HPDE6-E6E7 (cell line): ENCODE data around the gene TMEM132D.

Source experiments
- DNase-seq: peaks from one replicate; pipeline ENCODE4 v3.0.0; 2011; ENCODE audit warnings: missing footprints; ENCODE audit errors: extremely low spot score

The TMEM132D gene

DNA sequence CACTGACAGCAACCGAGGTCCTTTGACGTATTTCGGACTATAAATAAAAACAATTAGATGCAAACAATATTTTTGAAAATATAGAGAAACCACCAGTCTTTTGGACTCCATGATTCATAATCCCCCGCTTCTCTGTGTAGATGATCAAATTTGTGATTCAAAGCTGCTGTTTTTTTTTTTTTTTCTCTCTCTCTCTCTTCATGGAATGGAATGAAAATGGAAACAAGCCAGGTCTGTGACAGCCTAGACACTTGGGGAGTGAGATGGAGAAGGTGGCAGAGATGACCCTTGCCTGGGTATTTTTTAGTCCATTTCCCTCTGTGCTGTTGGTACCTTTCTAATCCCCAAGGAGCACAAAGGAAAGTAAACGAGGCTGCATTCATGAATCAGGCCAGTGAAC lies 802.0 kb downstream of the TMEM132D start:
- no peak for DNase-seq

DNA sequence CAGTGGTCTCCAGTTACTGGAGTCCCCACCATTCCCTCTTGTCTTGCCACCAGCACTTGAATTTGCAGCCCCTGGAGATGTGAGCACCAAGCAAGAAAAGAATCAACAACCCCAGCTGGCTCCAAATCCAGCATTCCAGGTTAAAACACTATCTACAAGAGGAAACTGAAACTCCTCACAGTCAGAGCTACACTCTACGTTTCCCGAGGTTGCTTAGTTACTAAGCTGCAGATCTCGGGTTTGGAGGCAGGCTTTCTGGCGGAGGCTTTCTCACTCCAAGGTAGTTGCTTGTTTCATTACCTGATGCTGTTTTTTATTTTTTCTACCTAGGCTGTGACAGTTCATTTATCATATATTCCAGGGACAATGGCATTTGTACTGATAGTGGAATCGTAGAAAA lies 802.4 kb downstream of the TMEM132D start:
- DNase-seq = no peak

DNA sequence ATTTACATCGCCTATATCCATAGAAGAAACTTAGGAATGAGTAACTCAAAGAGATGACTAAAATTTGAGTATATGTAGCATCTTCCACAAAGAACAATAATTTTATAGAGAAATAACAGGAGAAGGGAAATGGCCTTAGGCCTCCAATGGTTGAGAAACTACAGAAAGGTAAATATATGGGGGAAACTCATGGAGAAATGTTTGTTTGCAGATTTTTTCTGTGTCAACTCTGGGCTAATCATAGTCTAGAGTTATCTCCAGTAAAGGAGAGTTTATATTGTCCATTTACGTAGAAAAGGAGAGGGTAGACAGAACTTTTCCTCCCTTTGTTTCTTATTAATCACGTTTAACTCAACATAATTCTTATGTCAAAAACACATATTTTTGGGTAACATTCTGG lies 806.4 kb downstream of the TMEM132D start:
- no peak for DNase-seq

DNA sequence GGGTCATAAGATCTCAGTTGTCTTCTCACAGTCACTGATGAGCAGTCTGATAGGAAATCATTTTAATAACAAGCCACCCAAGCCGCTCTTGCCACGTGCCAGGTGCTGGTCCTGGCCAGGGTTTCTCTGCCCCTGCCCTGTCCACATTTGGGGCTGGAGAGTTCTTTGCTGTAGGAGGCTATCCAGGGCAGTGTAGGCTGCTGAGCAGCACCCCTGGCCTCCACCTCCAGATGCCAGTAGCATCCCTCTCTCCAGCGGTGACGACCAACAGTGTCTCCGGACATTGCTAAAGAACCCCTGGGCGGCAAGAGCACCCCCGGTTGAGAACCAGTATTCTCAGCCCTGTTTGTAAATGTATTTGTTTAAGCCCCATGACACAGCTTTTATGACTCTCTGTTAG lies 806.9 kb downstream of the TMEM132D start:
- no peak for DNase-seq

DNA sequence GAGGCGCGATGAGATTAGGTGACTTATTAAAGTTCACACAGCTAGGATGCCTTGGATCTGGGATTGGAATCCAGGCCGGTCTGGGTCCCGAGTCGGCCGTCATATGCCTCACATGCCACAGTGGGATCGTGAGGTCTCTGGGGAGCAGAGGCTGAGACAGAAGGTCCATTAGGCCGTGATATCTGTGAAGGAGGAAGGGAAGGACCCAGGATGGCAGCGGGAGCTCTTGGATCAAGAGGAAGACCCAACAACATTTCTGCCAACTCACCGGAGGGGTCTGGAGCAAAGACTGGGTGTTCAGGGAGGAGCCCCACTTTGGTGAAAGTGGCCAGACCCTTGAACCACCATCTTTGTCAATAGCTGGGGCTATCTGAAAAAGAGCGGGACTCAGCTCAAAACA lies 807.6 kb downstream of the TMEM132D start:
- no peak for DNase-seq

DNA sequence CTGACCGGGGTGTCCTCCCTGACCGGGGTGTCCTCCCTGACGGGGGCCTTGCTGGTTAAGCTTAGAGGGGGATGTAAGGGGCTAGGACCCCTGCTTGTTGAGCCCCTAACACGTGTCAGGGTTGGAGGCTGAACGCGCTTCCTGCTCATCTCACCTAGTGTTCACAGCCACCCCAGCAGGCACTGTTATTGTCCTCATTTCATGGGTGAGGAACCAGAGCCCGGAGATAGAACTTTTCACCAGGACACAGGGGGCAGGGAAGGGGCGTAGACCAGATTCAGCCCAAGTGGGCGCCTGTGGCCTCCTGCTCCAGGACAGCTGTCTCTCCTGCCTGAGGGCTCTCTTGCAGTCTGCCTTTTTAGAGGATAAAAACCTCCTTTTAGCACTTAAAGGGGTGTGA lies 814.2 kb downstream of the TMEM132D start:
- DNase-seq = no peak

DNA sequence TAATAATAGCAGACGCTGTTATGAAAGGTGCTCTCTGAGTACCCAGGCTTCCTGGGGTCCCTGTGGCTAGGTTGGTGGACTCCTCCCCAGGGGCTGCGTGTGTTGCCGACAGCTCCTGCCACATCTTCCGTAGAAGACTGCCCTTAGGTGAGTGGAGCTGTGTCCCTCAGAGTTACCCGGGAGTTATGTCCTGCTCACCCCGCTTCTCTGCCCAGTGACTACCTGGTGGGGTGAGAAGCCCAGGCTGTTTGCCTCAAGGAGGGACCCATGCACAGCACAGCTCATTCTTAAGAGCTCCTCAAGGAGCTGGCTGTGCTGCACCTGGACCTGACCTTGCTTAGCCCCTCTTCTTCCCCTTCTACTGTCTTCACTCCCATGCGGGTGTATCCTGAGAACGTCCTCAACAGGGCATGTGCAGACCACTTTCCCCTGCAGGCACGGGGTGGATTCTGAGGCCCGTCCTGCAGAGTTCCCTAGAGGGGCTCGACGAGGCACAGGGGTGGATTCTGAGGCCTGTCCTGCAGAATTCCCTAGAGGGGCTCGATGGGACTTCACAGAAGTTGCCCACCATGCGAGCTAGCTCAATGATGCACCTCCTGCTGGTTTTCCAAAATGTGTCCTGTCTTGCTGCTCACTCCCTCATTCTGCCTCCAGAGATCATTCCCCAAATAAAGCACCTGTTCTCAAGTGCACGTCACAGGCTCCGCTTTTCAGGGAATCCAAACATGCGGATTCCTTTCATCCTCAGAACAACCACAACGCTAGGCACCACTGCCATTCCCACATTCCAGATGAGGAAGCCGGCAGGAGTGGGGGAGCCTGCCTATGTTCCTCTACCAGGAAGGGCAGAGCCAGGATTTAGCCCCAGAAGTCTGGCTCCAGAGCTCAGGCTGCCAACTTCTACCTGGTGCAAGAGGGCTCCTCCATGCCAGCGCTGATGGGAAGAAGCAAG lies 818.7 kb downstream of the TMEM132D start:
- no peak for DNase-seq

DNA sequence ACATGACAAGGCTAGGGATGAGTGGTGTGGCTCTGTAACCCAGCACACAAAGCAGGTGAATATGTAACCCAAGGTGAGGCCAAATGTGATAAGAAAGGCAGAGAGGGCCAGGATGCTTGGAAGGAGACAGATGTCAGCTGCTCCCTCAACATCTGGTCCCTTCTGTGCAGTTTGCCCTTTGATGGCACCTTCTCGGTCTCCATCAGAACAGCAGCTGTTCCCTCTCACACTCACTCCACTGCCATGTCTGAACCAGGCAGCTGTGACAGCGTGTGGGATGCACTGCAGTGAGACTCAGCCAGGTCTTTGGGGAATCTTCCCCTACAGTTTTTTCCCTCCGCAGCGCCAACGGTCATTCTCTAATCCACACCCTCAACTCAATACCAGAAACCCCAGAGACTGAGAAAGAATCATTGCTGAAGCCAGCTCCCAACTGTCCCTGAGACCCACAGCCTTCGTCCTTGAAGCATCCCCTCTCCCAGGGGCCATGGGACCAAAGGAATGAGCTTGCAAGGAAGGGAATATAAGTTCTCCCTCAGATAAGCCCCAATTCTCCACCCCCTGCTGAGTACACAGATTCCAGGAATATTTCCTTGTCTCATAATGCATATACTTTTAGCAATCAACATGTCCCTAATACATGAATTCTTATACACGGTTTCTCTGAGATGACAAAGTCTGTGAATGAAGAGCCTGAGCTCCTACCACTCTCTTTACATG lies 820.5 kb downstream of the TMEM132D start:
- DNase-seq = no peak

DNA sequence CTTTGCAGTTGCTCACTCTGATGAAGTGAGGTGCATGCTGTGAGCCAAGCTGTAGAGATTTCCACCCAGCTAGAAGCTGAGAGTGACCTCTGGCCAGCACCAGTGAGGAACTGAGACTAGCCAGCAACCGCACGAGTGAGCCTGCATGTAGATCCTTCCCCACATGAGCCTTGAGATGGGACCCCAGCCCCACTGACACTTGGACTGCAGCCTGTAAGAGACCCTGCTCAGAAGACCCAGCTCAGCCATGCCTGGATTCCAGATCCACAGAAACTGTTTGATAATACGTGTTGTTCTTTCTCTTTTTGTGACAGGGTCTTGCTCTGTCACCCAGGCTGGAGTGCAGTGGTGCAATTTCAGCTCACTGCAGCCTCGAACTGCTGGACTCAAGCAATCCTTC lies 821.4 kb downstream of the TMEM132D start:
- DNase-seq = no peak

DNA sequence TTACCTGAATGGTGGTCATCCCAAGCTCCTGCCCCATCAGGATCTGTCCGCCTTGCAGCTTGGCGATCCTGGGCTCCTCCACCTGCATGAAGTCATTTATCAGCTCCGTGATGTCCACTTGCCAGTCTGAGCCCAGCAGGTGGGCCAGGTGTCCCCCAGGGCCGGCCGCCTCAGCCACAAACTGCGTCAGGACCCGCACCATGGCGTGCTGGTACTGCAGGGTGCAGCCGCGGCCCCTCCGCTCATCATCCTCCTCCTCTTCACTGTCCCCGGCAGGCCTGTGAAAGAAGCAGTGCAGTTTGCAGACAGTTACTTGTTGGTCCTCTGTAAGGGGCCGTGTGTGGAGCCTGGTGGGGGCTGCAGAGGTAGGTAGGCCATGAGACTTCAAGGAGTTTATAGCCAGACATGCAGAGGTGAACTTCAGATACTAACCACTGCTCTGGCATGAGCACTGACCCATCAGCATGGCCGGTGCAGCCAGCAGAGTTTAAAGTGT lies 822.0 kb downstream of the TMEM132D start:
- no peak for DNase-seq

DNA sequence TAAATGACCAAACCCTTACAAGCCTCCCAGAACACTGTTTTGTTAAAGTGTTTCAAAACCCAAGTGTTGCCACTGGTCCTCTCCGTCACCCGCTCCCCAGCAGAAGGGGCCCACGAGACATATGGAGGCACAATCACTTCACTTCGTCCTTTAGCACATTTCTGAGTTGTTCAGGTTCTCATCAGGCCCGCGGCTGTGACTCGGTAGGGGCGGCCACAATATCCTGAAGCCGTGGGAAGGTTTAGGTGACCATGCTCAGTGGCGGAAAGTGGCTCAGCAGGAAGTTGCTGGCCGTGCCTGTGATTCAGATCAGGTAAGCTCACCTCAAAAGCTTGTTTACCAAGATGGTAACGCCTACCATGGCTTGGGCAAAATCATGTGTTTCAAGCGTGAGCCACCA lies 823.0 kb downstream of the TMEM132D start:
- no peak for DNase-seq

DNA sequence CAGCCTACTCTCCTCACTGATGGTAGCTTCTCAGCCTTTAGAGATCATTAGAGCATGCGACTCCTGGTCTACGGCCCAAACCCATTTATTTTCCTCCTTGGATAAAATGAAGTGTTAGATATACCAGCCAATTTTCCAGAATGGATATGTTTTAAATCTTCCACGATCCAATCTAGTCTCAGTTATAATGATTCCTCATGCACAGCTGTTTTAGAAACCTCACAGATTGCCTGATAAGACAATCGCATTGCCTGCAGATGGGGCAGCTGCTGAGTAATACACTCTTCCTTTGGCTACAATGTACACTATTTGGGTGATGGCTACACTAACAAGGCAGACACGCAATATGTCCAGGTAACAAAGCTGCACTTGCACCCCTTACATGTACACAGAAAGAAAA lies 823.4 kb downstream of the TMEM132D start:
- no peak for DNase-seq

DNA sequence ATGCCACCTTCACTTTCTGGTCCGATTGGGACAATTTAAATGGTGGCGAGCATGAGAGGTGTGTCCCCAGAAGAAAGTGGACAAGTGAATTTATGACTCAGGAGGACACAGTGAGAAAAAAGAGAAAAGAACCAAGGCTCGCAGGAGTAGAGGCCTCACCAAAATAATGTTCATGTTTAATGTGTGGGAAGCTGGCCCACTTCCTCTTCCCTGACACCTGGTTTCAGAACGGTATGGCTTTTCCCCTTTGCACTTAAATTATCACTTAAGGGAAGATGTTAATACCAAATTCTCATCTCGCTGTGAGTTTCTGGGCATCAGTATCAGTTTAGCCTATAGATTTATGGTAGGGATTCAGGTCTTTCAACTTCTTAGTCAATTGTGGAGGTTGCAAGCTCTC lies 824.1 kb downstream of the TMEM132D start:
- DNase-seq = no peak

DNA sequence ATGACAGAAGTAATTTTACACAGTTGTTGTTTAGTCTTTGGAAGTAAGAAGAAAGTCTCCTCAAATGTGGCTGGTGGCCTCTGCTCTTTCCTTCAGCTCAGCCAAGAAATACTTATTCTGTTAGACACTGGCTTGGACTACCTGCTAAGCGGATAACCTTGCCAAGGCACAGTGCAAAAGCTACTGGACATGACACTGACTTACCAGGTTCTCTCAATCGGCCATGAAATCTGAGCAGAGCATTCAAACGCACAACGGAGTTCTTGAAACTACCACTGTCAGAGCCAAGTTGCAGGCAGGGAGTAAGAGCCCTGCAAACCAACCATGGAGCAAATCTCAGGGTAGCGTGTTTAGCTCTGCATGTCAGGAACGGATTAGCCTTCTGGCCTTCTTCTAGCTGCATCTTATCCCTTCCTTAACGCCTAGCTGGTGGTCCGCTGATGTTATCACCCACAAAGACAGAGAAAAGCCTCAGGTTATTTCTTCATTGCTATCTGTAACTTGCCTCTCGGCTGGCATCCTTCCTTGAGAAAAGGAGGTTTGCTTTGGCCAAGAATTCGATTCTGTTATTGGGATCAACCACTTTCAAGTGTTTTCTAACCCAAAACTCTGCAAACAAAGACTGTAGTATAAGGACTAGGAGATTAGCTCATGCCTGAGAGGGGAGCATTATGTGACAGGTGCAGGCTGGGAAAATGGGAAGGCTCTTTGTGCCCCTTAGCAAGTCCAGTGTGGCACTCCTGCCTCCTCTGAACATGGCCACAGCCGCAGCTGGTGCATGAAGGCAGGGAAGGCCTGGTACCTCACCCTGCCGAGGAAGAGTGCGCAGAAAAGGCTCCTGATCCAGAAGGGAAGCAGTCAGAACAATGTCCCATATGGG lies 827.1 kb downstream of the TMEM132D start:
- no peak for DNase-seq

DNA sequence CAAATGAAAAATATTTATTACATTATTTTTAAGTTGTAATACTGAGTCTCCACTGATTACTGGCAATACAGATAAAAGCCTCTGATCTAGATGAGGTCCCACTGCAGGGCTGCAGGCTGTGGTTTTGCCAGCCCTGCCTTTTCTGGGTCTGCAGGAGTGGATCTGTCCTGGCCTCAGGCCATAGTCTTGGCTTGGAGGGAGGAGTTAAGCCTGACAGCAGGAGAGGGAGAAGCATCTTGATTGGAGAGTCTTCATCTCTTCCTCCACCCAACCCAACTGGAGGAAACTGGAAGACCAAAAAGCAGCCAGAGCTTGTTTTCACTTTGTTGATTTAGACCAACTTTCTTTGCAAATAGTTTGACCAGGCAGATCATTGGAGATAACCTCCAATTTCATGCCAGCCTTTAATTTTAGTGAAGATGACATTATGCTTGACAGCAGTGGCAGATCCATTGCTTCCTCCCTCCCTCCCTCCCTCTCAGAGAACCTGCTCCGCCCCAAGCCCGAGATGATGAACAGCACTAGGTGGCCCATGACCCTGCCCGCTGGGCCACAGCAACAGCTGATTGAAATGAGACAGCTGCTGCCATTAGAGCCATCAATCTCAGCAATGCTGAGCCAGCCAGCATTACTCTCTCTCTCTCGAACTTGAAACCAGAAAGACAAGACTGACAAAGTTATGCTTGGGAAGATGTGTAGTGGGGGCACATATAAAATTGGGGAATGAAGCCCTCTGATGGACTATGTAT lies 828.2 kb downstream of the TMEM132D start:
- DNase-seq = no peak

DNA sequence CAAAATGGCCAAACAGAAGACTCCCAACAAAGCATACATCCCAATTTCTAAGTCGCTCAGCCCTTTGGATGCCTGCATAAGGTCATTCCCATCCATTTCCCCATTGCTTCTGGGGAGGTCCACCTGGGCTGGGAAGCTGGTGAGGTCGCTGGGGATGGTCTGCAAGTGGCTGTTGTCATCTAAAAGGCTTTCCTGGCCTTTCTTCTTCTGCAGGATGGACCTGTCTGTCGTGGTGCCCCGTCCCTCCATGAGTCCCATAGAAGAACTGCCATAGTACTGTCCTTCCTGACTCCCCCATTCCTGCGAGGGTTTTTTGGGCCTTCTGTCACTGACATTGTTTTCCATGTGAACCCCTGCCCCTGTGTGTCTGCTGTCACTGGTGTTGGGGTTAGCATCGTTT lies 829.4 kb downstream of the TMEM132D start:
- no peak for DNase-seq

DNA sequence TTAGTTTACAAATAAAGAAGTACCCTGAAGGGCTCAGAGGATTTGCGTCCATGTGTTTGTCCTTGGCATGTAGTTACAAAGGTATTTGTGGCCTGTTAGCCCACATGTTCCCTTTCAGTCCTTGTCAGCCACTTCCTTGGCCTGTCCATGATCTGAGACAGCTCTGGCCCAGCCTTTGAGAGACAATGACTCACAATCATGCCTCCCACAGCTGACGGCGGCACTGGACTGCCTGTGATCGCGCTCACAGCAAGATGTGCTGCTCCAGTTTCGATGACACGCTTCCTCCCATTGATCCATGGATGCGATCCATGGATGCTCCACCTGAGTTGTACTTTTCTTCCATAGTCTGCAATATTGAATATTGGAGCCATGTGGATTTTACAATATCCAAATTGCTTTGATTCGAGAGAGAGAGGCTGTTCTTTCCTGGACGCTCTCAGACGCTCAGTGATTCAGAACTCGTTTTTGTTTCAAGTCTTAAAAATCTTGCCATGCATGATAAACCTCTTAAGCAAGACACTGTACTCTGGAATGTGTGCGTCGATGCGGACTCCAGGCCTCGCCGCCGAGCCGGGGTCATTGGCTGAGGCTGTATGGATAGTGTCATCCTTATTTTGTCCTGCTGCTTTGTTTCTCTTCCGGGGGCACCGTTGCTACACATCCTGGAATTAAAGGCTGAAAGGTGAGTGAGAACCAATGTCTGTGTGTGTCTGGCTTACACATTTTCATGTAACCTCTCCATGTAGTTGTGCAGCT lies 830.5 kb downstream of the TMEM132D start:
- DNase-seq = no peak

DNA sequence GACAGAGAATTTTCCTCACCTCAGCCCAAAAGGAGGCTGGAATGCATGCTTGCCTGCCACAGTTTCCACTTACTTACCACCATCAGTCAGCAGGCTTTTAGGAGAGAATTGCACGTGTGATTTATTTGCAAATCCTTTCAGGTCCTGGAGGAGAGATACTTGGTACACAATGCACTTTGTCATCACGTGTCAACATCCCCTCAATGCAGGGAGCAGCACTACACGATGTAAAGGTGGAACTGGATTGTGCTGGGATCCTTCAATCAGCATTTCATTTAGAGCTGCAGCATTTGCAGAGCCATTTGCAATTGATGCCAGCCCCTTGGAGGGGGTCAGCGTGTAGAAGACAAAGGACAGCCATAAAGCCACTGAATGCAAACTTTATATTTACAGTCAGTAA lies 832.5 kb downstream of the TMEM132D start:
- DNase-seq = no peak

DNA sequence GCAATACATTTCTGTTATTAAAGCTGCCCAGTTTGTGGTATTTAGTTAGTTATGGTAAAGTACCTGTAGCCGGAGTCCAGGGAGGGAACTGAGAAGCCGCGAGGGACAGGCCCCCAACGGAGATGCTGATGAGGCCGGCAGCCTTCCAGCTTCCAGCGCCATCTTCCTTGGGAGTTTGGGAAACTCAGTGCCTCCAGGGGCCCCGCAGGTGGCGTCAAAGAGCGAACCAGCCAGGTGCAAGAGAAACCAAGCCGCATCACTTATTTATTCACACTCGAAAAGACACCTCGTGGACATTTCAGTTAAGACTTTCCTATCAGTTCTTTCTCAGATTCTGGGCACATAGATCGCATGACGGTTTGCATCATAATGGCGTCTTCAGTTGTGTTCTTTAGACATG lies 833.9 kb downstream of the TMEM132D start:
- DNase-seq = no peak

DNA sequence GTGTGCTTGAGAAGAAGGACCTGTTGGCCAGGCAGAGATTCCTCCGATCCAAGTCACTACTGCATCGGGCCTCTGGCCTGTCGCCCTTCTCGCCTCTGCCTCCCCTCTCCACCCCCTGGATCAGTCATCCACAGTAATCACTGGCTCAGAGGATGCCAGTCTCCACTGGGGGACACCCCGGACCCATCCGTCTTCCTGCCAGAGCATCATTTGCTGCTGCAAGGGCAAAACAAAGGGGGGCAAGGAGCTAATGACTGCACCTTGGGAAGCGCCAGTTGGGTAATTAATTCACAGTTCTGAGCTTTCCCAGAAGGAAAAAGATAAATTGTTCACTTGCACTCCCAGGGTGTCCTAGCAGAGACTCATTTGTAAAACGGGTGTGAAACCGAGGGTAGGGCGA lies 835.1 kb downstream of the TMEM132D start:
- no peak for DNase-seq

DNA sequence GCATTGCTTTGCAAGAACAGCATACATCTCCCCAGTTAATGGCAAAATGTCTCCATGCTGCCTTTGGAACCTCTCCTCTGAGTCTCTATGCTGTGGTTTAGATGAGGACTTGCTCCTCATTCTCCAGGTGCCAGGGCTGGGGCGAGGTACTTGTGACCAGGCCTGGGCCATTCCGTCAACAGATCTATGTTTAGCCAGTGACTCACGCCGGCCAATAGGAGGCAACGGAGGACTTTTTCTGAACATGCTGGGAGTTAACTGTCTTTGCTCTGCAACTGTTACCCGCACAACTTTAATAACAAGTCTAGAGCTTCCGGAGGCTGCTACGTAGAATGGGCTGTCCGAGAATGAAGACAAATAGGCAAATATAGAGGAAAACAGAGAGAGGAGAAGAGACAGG lies 836.3 kb downstream of the TMEM132D start:
- no peak for DNase-seq
